Transverse colon (tissue), 4 donors: Measurements from ENCODE around the gene ZMIZ1. TPM values are rescaled to one million over a fixed set of nuclear protein-coding genes. Genes with fewer than 3 reads are reported as not detected.

Experiments
- DNase-seq: peaks from one replicate; pipeline ENCODE4 v3.0.0-alpha.2; 2019
- H3K27ac ChIP-seq, 4 donors: fragments of 200-600 bp; sonication (generic); 2 replicates each; pipeline ENCODE4 v1.5.1; 2016 to 2018; ENCODE audit warnings: inconsistent platforms in 4 of 4
- H3K27me3 ChIP-seq: fragments of 200-600 bp; sonication (generic); 2 replicates; pipeline ENCODE4 v1.5.1; 2017; ENCODE audit warnings: inconsistent platforms
- H3K36me3 ChIP-seq, 4 donors: fragments of 200-600 bp; sonication (generic); 2 replicates each; pipeline ENCODE4 v1.5.1; 2017 to 2019; ENCODE audit warnings: inconsistent platforms in 4 of 4
- H3K4me1 ChIP-seq, 4 donors: fragments of 200-600 bp; sonication (generic); 2 replicates each; pipeline ENCODE4 v1.5.1; 2017 to 2020; ENCODE audit warnings: inconsistent platforms in 4 of 4
- H3K4me3 ChIP-seq, 4 donors: fragments of 200-600 bp; sonication (generic); 1 replicate in 1 of 4; 2 replicates in 3 of 4; pipeline versions ENCODE4 v1.5.1 to v1.6.1; 2017 to 2019; ENCODE audit warnings: inconsistent platforms in 4 of 4
- H3K9me3 ChIP-seq, 2 donors: fragments of 200-600 bp; sonication (generic); 2 replicates each; pipeline ENCODE4 v1.5.1; 2017 to 2019; ENCODE audit warnings: inconsistent platforms in 2 of 2
- EP300 ChIP-seq: sonication (generic); formaldehyde crosslinking; IDR thresholded peaks from one replicate; pipeline ENCODE4 v1.6.1; 2017; ENCODE audit warnings: antibody characterized with exemption, low read depth
- POLR2A ChIP-seq: fragments of 450-650 bp; IDR thresholded peaks from one replicate; pipeline ENCODE4 v1.6.1; 2016; ENCODE audit warnings: antibody characterized with exemption, mild to moderate bottlenecking, moderate library complexity
- POLR2AphosphoS5 ChIP-seq, 3 donors: sonication (generic); formaldehyde crosslinking; IDR thresholded peaks; one replicate each; pipeline ENCODE4 v1.6.1; 2016; ENCODE audit warnings: antibody characterized with exemption in 3 of 3
- WGBS, 2 donors: methylation state at CpG; one replicate each; pipeline ENCODE4 v1.1.5; 2018; ENCODE audit warnings: low coverage in 1 of 2; 5-methylcytosine and 5-hydroxymethylcytosine counted together
- in situ Hi-C, 4 donors: fragments of 200-750 bp; cut with MboI; loops; one replicate each; pipeline versions ENCODE4 v1.15.0 to v1.15.1; 2017; ENCODE audit warnings: low sequenced_read_pairs in 3 of 4, low pct_ligation_motif_present in 1 of 4, low pct_unique_long_range_greater_than_20kb in 1 of 4
- intact Hi-C: fragments of 100-400 bp; cut with DNase I; formaldehyde crosslinking; loops from one replicate; pipeline ENCODE4 v1.15.1; 2023; ENCODE audit warnings: low total_unique reads
- total RNA-seq, 4 donors: library from RNA; depleted of rRNA; stranded (reverse); fragments of >200 nt; gene quantifications; one replicate each; pipeline ENCODE4 v1.1.0, GENCODE V29; 2016
- TF ChIP-seq, protein P1 (sequence below), 5 experiments: fragments of 200-600 bp in 3 of 5; fragments of 450-650 bp in 2 of 5; sonication (generic) in 3 of 5; IDR thresholded peaks; 1 replicate in 2 of 5; 2 replicates in 3 of 5; pipeline ENCODE4 v1.5.1; 2016 to 2017; ENCODE audit warnings: antibody characterized with exemption in 5 of 5, inconsistent platforms in 3 of 5, mild to moderate bottlenecking in 2 of 5, moderate library complexity in 1 of 5

Gene ZMIZ1
- total RNA-seq, 4 donors from 2014 or later = 32.0 to 108 (median 63.0) TPM

GRCh38 chr10:79234391-79235315 lies 165.9 kb downstream of the ZMIZ1 start:
- Histone ChIP-seq H3K4me1 (peaks cover 13 to 43% (median 19%) of the 10 kb centered on the region in 4 donors), H3K27ac (peak overlapping the region in 3 of 4 donors; percentile 8 to 91 (median 91)), H3K9me3 (no peaks in the 10 kb centered on the region), H3K4me3 (no peak overlapping the region), H3K27me3 (no peaks in the 10 kb centered on the region), H3K36me3 (no peaks in the 10 kb centered on the region)
- DNase-seq = no peak
- WGBS, 2 donors = 87 to 90% methylated on average over 2 to 8 of the region's 8 CpGs
- intact Hi-C loops = no loop called here
- in situ Hi-C loops = no loop called here
- TF ChIP-seq POLR2AphosphoS5 (IDR thresholded peaks at IDR 0.05) = no peak
- TF ChIP-seq, protein P1, sequence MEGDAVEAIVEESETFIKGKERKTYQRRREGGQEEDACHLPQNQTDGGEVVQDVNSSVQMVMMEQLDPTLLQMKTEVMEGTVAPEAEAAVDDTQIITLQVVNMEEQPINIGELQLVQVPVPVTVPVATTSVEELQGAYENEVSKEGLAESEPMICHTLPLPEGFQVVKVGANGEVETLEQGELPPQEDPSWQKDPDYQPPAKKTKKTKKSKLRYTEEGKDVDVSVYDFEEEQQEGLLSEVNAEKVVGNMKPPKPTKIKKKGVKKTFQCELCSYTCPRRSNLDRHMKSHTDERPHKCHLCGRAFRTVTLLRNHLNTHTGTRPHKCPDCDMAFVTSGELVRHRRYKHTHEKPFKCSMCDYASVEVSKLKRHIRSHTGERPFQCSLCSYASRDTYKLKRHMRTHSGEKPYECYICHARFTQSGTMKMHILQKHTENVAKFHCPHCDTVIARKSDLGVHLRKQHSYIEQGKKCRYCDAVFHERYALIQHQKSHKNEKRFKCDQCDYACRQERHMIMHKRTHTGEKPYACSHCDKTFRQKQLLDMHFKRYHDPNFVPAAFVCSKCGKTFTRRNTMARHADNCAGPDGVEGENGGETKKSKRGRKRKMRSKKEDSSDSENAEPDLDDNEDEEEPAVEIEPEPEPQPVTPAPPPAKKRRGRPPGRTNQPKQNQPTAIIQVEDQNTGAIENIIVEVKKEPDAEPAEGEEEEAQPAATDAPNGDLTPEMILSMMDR (IDR thresholded peaks at IDR 0.05) = no peak
- TF ChIP-seq EP300 = no peak
- no peak for TF ChIP-seq POLR2A

GRCh38 chr10:79235765-79236432 lies 167.1 kb downstream of the ZMIZ1 start:
- TF ChIP-seq EP300 = no peak
- TF ChIP-seq, protein P1 (IDR thresholded peaks at IDR 0.05) = no peak
- no peak for TF ChIP-seq POLR2A
- TF ChIP-seq POLR2AphosphoS5 (IDR thresholded peaks at IDR 0.05) = no peak
- 71% methylated on average over 10 of the region's 10 CpGs; no CpG with 5 or more reads in 1 of the 2 donors for WGBS, 2 donors
- intact Hi-C loops = no loop called here
- Histone ChIP-seq H3K9me3 (no peaks in the 10 kb centered on the region), H3K4me1 (peaks cover 20 to 44% (median 23%) of the 10 kb centered on the region in 4 donors), H3K4me3 (no peak overlapping the region), H3K27me3 (no peaks in the 10 kb centered on the region), H3K27ac (peak overlapping the region in 3 of 4 donors; percentile 37 to 91 (median 91)), H3K36me3 (no peaks in the 10 kb centered on the region)
- no peak for DNase-seq
- in situ Hi-C loops = no loop called here

- Histone ChIP-seq H3K9me3 (no peaks in the 10 kb centered on the region), H3K36me3 (no peaks in the 10 kb centered on the region), H3K27me3 (no peaks in the 10 kb centered on the region), H3K4me3 (no peak overlapping the region), H3K27ac (peak overlapping the region in 3 of 4 donors; percentile 37 to 91 (median 91)), H3K4me1 (peaks cover 21 to 49% (median 26%) of the 10 kb centered on the region in 4 donors)
- TF ChIP-seq, protein P1 (IDR thresholded peaks at IDR 0.05) = no peak
- TF ChIP-seq EP300 = no peak
- no peak for TF ChIP-seq POLR2AphosphoS5 (IDR thresholded peaks at IDR 0.05)
- TF ChIP-seq POLR2A = no peak
- WGBS, 2 donors = 73% methylated on average over 9 of the region's 9 CpGs; no CpG with 5 or more reads in 1 of the 2 donors
- intact Hi-C loops (no loop called here), in situ Hi-C loops (no loop called here)
- DNase-seq = no peak
These were observed 167.6 kb downstream of the ZMIZ1 start for GRCh38 chr10:79236433-79236765.

- 65 to 70% methylated on average over 2 to 12 of the region's 12 CpGs for WGBS, 2 donors
- TF ChIP-seq POLR2A (no peak), EP300 (no peak), POLR2AphosphoS5 (IDR thresholded peaks at IDR 0.05) (no peak)
- TF ChIP-seq, protein P1 (IDR thresholded peaks at IDR 0.05) = no peak
- H3K27me3 ChIP-seq = no peaks in the 10 kb centered on the region
- in situ Hi-C loops (no loop called here), intact Hi-C loops (no loop called here)
- no peaks in the 10 kb centered on the region for H3K36me3 ChIP-seq
- DNase-seq = no peak
- no peak overlapping the region for H3K4me3 ChIP-seq
- H3K27ac ChIP-seq = peak overlapping the region; percentile 70 to 91 (median 89)
- peaks cover 29 to 59% (median 35%) of the 10 kb centered on the region in 4 donors for H3K4me1 ChIP-seq
- H3K9me3 ChIP-seq = no peaks in the 10 kb centered on the region
These were observed 168.8 kb downstream of the ZMIZ1 start for GRCh38 chr10:79237454-79238157.
